HEK293 (cell line): ENCODE data around the gene PCP2.
A peak's percentile ranks its signal among the peaks of the same experiment; 100 is the strongest.

ENCODE experiments used
- CTCF ChIA-PET: fragments of 350-600 bp; formaldehyde crosslinking; extraction: SDS; loops from one replicate; lab custom pipeline; 2021; ENCODE audit warnings: antibody characterized with exemption; lab: Yijun Ruan, JAX
- POLR2A ChIA-PET: fragments of 300-600 bp; formaldehyde crosslinking; extraction: SDS; loops from one replicate; lab custom pipeline; 2020; ENCODE audit warnings: antibody characterized with exemption, inconsistent platforms; lab: Yijun Ruan, JAX
- H3K27ac ChIP-seq: fragments of 200-500 bp; sonication (Bioruptor generic); 2 replicates; pipeline ENCODE4 v1.5.1; 2014; ENCODE audit warnings: low read depth, low read length, control low read depth, inconsistent platforms; ENCODE audit errors: extremely low read depth
- H3K36me3 ChIP-seq, 2 experiments: fragments of 200-500 bp in 1 of 2; sonication (Bioruptor generic) in 1 of 2; 1 replicate in 1 of 2; 2 replicates in 1 of 2; pipeline ENCODE4 v1.5.1; 2014 to 2017; ENCODE audit warnings: inconsistent platforms in 2 of 2, low read length in 2 of 2; ENCODE audit not compliant: control insufficient read depth in 2 of 2, insufficient read depth in 1 of 2
- H3K4me1 ChIP-seq: fragments of 200-500 bp; sonication (Bioruptor generic); 2 replicates; pipeline ENCODE4 v1.5.1; 2014; ENCODE audit warnings: mild to moderate bottlenecking, low read length, inconsistent platforms; ENCODE audit not compliant: control insufficient read depth, insufficient read depth
- H3K4me3 ChIP-seq: 2 replicates; pipeline ENCODE4 v1.5.1; 2011; ENCODE audit warnings: low read depth, mild to moderate bottlenecking, control low read depth, low read length, moderate library complexity
- H3K9me3 ChIP-seq: fragments of 200-500 bp; sonication (Bioruptor generic); 2 replicates; pipeline ENCODE4 v1.5.1; 2014; ENCODE audit warnings: low read depth, low read length, inconsistent platforms; ENCODE audit not compliant: control insufficient read depth, insufficient read depth
- GFI1B ChIP-seq: fragments of 450-650 bp; formaldehyde crosslinking; IDR thresholded peaks from 2 replicates; pipeline ENCODE4 v1.5.1; 2016; ENCODE audit warnings: missing biosample characterization, missing genetic modification characterization
- SP7 ChIP-seq: fragments of 450-650 bp; formaldehyde crosslinking; IDR thresholded peaks from 2 replicates; pipeline ENCODE4 v1.5.1; 2016; ENCODE audit warnings: missing biosample characterization, missing genetic modification characterization
- YY2 ChIP-seq: fragments of 450-650 bp; formaldehyde crosslinking; IDR thresholded peaks from 2 replicates; pipeline ENCODE4 v1.5.1; 2016; ENCODE audit warnings: missing biosample characterization, missing genetic modification characterization
- ZBTB17 ChIP-seq: fragments of 450-650 bp; formaldehyde crosslinking; IDR thresholded peaks from 2 replicates; pipeline ENCODE4 v1.5.1; 2016; ENCODE audit warnings: missing biosample characterization, missing genetic modification characterization
- ZFHX2 ChIP-seq: fragments of 450-650 bp; formaldehyde crosslinking; conservative IDR thresholded peaks from 2 replicates; pipeline ENCODE4 v1.5.1; 2016; ENCODE audit warnings: missing biosample characterization, missing genetic modification characterization
- ZFP3 ChIP-seq: fragments of 450-650 bp; formaldehyde crosslinking; IDR thresholded peaks from 2 replicates; pipeline ENCODE4 v1.5.1; 2016; ENCODE audit warnings: low read depth, missing biosample characterization, missing genetic modification characterization
- ZNF19 ChIP-seq: fragments of 450-650 bp; formaldehyde crosslinking; IDR thresholded peaks from 2 replicates; pipeline ENCODE4; 2016; ENCODE audit warnings: missing biosample characterization, missing genetic modification characterization, low read depth
- ZNF544 ChIP-seq: fragments of 450-650 bp; formaldehyde crosslinking; IDR thresholded peaks from 2 replicates; pipeline ENCODE4 v1.5.0; 2017; ENCODE audit warnings: missing biosample characterization, missing genetic modification characterization
- ZNF621 ChIP-seq: fragments of 450-650 bp; formaldehyde crosslinking; IDR thresholded peaks from 2 replicates; pipeline ENCODE4 v1.5.1; 2017; ENCODE audit warnings: missing biosample characterization, missing genetic modification characterization
- ZNF707 ChIP-seq: fragments of 450-650 bp; formaldehyde crosslinking; IDR thresholded peaks from 2 replicates; pipeline ENCODE4 v1.5.1; 2016; ENCODE audit warnings: missing biosample characterization, missing genetic modification characterization
- ZNF785 ChIP-seq: fragments of 450-650 bp; formaldehyde crosslinking; IDR thresholded peaks from 2 replicates; pipeline ENCODE4 v1.5.1; 2016; ENCODE audit warnings: missing biosample characterization, missing genetic modification characterization
- ZNF792 ChIP-seq: fragments of 450-650 bp; formaldehyde crosslinking; IDR thresholded peaks from 2 replicates; pipeline ENCODE4 v1.5.1; 2016; ENCODE audit warnings: missing biosample characterization, missing genetic modification characterization
- TF ChIP-seq, protein P1 (sequence below): fragments of 450-650 bp; formaldehyde crosslinking; optimal IDR thresholded peaks from 2 replicates; pipeline ENCODE3; 2016; ENCODE audit warnings: missing biosample characterization, mild to moderate bottlenecking, missing genetic modification characterization
- TF ChIP-seq, protein P2 (sequence below): fragments of 450-650 bp; formaldehyde crosslinking; IDR thresholded peaks from 2 replicates; pipeline ENCODE4 v1.5.1; 2016; ENCODE audit warnings: missing biosample characterization, missing genetic modification characterization
- TF ChIP-seq, protein P3 (sequence below): fragments of 450-650 bp; formaldehyde crosslinking; IDR thresholded peaks from 2 replicates; pipeline ENCODE4 v1.5.1; 2017; ENCODE audit warnings: missing biosample characterization, mild to moderate bottlenecking, missing genetic modification characterization, moderate library complexity
- TF ChIP-seq, protein P4 (sequence below): fragments of 450-650 bp; formaldehyde crosslinking; IDR thresholded peaks from 2 replicates; pipeline ENCODE4 v1.5.1; 2017; ENCODE audit warnings: missing biosample characterization, missing genetic modification characterization
- TF ChIP-seq, protein P5 (sequence below): fragments of 450-650 bp; formaldehyde crosslinking; IDR thresholded peaks from 2 replicates; pipeline ENCODE4 v1.5.1; 2016; ENCODE audit warnings: missing biosample characterization, missing genetic modification characterization

PCP2 gene

DNA sequence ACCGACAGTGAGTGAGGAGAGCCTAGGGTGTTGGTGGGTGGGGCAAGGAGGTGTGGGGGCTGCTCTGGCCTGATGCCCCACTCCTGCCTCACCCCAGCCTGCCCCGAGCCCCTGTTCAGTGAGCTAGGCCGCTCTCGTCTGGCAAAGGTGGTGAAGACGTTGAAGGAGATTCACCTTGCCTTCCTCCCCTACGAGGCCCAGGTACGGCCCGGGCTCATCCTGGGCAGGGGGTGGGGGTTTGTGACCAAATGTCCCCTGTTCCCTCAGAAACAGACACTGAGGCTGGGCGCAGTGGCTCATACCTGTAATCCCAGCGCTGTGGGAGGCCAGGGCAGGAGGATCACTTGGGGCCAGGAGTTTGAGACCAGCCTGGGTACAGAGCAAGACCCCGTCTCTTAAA, 7.3 kb upstream of the PCP2 start:
- Histone ChIP-seq H3K4me1 (no peaks in the 10 kb centered on the region), H3K27ac (no peak overlapping the region), H3K9me3 (no peaks in the 10 kb centered on the region), H3K36me3 (peaks cover 7 to 17% of the 10 kb centered on the region in 2 experiments; a peak in 2 of 3 replicates), H3K4me3 (no peak overlapping the region)
- ChIA-PET POLR2A (interaction anchor here (0.6 kb wide), 1 partner anchor 22 kb away, joined by 3 read pairs; no protein-coding TSS in a partner anchor), CTCF (interaction anchor here (0.6 to 0.9 kb wide), 3 partner anchors 39 to 72 kb away, joined by 3 to 4 read pairs (median 3); no protein-coding TSS in a partner anchor)
- no peak for TF ChIP-seq ZNF544 (tag by site-specific recombination)
- no peak for TF ChIP-seq ZNF707
- no peak for TF ChIP-seq GFI1B (tag by site-specific recombination)
- no peak for TF ChIP-seq ZNF19
- TF ChIP-seq, protein P1, sequence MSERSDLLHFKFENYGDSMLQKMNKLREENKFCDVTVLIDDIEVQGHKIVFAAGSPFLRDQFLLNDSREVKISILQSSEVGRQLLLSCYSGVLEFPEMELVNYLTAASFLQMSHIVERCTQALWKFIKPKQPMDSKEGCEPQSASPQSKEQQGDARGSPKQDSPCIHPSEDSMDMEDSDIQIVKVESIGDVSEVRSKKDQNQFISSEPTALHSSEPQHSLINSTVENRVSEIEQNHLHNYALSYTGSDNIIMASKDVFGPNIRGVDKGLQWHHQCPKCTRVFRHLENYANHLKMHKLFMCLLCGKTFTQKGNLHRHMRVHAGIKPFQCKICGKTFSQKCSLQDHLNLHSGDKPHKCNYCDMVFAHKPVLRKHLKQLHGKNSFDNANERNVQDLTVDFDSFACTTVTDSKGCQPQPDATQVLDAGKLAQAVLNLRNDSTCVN (tag by site-specific recombination): no peak
- TF ChIP-seq, protein P2, sequence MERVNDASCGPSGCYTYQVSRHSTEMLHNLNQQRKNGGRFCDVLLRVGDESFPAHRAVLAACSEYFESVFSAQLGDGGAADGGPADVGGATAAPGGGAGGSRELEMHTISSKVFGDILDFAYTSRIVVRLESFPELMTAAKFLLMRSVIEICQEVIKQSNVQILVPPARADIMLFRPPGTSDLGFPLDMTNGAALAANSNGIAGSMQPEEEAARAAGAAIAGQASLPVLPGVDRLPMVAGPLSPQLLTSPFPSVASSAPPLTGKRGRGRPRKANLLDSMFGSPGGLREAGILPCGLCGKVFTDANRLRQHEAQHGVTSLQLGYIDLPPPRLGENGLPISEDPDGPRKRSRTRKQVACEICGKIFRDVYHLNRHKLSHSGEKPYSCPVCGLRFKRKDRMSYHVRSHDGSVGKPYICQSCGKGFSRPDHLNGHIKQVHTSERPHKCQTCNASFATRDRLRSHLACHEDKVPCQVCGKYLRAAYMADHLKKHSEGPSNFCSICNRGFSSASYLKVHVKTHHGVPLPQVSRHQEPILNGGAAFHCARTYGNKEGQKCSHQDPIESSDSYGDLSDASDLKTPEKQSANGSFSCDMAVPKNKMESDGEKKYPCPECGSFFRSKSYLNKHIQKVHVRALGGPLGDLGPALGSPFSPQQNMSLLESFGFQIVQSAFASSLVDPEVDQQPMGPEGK (tag by site-specific recombination): no peak
- TF ChIP-seq ZFHX2 (tag by site-specific recombination): no peak
- TF ChIP-seq, protein P3, sequence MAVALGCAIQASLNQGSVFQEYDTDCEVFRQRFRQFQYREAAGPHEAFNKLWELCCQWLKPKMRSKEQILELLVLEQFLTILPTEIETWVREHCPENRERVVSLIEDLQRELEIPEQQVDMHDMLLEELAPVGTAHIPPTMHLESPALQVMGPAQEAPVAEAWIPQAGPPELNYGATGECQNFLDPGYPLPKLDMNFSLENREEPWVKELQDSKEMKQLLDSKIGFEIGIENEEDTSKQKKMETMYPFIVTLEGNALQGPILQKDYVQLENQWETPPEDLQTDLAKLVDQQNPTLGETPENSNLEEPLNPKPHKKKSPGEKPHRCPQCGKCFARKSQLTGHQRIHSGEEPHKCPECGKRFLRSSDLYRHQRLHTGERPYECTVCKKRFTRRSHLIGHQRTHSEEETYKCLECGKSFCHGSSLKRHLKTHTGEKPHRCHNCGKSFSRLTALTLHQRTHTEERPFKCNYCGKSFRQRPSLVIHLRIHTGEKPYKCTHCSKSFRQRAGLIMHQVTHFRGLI (tag by site-specific recombination): no peak
- TF ChIP-seq ZNF792 (tag by site-specific recombination): no peak
- TF ChIP-seq ZBTB17 (tag by site-specific recombination): no peak
- TF ChIP-seq ZFP3: no peak
- no peak for TF ChIP-seq ZNF621 (tag by site-specific recombination)

DNA sequence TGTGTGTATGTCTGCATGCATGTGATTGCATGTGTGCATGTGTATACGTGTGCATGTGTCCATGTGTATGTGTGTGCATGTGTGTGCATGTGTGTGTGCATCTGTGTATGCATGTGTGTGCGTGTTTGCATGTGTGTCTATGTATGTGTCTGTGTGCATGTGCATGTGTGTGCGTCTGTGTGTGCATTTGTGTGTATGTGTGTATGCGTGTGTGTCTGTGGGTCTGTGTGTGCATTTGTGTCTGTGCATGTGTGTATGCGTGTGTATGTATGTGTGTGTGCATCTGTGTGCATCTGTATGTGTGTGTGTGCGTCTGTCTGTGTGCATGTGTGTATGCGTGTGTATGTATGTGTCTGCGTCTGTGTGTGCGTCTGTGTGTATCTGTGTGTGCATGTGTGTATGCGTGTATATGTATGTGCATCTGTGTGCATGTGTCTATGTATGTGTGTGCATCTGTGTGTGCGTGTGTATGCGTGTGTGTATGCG, 6.4 kb upstream of the PCP2 start:
- Histone ChIP-seq H3K36me3 (peaks cover 7 to 17% of the 10 kb centered on the region in 2 experiments; a peak in 2 of 3 replicates), H3K9me3 (no peaks in the 10 kb centered on the region), H3K27ac (no peak overlapping the region), H3K4me3 (no peak overlapping the region), H3K4me1 (no peaks in the 10 kb centered on the region)
- ChIA-PET POLR2A (no interaction called here), CTCF (no interaction called here)
- TF ChIP-seq ZNF785 (tag by site-specific recombination) (0 out of 2 replicates have a peak, but pooled peaks have one; percentile 50), SP7 (tag by site-specific recombination) (no peak), YY2 (tag by site-specific recombination) (0 out of 2 replicates have a peak, but pooled peaks have one; percentile 11)
- TF ChIP-seq, protein P4, sequence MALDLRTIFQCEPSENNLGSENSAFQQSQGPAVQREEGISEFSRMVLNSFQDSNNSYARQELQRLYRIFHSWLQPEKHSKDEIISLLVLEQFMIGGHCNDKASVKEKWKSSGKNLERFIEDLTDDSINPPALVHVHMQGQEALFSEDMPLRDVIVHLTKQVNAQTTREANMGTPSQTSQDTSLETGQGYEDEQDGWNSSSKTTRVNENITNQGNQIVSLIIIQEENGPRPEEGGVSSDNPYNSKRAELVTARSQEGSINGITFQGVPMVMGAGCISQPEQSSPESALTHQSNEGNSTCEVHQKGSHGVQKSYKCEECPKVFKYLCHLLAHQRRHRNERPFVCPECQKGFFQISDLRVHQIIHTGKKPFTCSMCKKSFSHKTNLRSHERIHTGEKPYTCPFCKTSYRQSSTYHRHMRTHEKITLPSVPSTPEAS (tag by site-specific recombination): peak; percentile 99
- TF ChIP-seq, protein P5, sequence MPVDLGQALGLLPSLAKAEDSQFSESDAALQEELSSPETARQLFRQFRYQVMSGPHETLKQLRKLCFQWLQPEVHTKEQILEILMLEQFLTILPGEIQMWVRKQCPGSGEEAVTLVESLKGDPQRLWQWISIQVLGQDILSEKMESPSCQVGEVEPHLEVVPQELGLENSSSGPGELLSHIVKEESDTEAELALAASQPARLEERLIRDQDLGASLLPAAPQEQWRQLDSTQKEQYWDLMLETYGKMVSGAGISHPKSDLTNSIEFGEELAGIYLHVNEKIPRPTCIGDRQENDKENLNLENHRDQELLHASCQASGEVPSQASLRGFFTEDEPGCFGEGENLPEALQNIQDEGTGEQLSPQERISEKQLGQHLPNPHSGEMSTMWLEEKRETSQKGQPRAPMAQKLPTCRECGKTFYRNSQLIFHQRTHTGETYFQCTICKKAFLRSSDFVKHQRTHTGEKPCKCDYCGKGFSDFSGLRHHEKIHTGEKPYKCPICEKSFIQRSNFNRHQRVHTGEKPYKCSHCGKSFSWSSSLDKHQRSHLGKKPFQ: peak; percentile 56; the same call in 1 of the 2 replicates
